Psoas muscle (tissue), 8 donors: Measurements from ENCODE around the gene VDR. TPM values are rescaled to one million over a fixed set of nuclear protein-coding genes. Genes with fewer than 3 reads are reported as not detected.
"Not testable (repeated sequence)": the region's sequence is repeated elsewhere in the genome, so short reads cannot be mapped to it uniquely, and the experiment has no call there.

Experiments
- ATAC-seq, 4 donors: fragments of 200-7000 bp; cut with Tn5 transposase; one replicate each; pipeline ENCODE4 v1.9.1; 2020; ENCODE audit warnings: moderate library complexity in 3 of 4, mild to moderate bottlenecking in 2 of 4
- DNase-seq, 2 donors: peaks; one replicate each; pipeline ENCODE4 v3.0.0-alpha.2; 2020
- H3K27ac ChIP-seq: fragments of 200-600 bp; one replicate; pipeline ENCODE4 v1.8.0; 2022
- H3K27me3 ChIP-seq, 3 donors: fragments of 200-600 bp in 1 of 3; one replicate each; pipeline versions ENCODE4 v1.6.1 to v1.8.0; 2013 to 2022; ENCODE audit warnings: low read length in 2 of 3, mild to moderate bottlenecking in 2 of 3, moderate library complexity in 1 of 3; ENCODE audit not compliant: insufficient read depth in 3 of 3
- H3K36me3 ChIP-seq, 2 donors: fragments of 200-600 bp in 1 of 2; one replicate each; pipeline versions ENCODE4 v1.6.1 to v1.8.0; 2013 to 2022; ENCODE audit warnings: low read depth in 1 of 2, mild to moderate bottlenecking in 1 of 2, moderate library complexity in 1 of 2; ENCODE audit not compliant: insufficient read depth in 1 of 2
- H3K4me1 ChIP-seq: fragments of 200-600 bp; one replicate; pipeline ENCODE4 v1.8.0; 2022
- H3K4me3 ChIP-seq: fragments of 200-600 bp; one replicate; pipeline ENCODE4 v1.8.0; 2022; ENCODE audit warnings: mild to moderate bottlenecking
- H3K9me3 ChIP-seq: fragments of 200-600 bp; one replicate; pipeline ENCODE4 v1.8.0; 2022
- WGBS, 3 donors: extraction: QIAGEN DNeasy Blood & Tissue Kit; methylation state at CpG; one replicate each; pipeline versions ENCODE4 v1.1.6 to v1.1.7; 2013; 5-methylcytosine and 5-hydroxymethylcytosine counted together
- intact Hi-C, 2 donors: fragments of 100-400 bp; cut with DNase I; formaldehyde crosslinking; loops; one replicate each; pipeline versions ENCODE4 v1.11.0 to v1.14.2; 2022
- polyA plus RNA-seq, 3 donors: library from polyadenylated mRNA; stranded (reverse); fragments of 200-250 nt; gene quantifications; one replicate each; pipeline ENCODE4 v1.2.3, GENCODE V29; 2013
- total RNA-seq, 4 donors: library from RNA; stranded (reverse); fragmentation: NEBNext Ultra II Directional in 2 of 4; extraction: Animal tissue kit (Norgen Biotek cat#: 25700) in 2 of 4; gene quantifications; one replicate each; pipeline versions ENCODE4 v1.2.1 to v1.2.4, GENCODE V29; 2021 to 2023
- TF ChIP-seq, protein P1 (sequence below): fragments of 200-600 bp; IDR thresholded peaks from one replicate; pipeline ENCODE4 v1.8.0; 2022; ENCODE audit warnings: antibody characterized with exemption
- donor health status: healthy with polysubstance abuse.
- donor health status: DM: no; HTN: no; CAD: no; lungs with moderate emphysema.
- donor health status: Bipolar disorder and iron deficiency.
- donor health status: healthy.
- donor health status: DM: yes; HTN: yes; CAD: no.
- donor health status: DM: no; HTN: no; CAD: no.
- donor health status: DM: no; HTN: no; CAD: no.
- donor health status: DM: yes; HTN: yes; CAD: no.

Gene VDR
- total and polyA plus RNA-seq, 7 donors, result 0.62 to 6.1 (median 3.0) TPM

DNA sequence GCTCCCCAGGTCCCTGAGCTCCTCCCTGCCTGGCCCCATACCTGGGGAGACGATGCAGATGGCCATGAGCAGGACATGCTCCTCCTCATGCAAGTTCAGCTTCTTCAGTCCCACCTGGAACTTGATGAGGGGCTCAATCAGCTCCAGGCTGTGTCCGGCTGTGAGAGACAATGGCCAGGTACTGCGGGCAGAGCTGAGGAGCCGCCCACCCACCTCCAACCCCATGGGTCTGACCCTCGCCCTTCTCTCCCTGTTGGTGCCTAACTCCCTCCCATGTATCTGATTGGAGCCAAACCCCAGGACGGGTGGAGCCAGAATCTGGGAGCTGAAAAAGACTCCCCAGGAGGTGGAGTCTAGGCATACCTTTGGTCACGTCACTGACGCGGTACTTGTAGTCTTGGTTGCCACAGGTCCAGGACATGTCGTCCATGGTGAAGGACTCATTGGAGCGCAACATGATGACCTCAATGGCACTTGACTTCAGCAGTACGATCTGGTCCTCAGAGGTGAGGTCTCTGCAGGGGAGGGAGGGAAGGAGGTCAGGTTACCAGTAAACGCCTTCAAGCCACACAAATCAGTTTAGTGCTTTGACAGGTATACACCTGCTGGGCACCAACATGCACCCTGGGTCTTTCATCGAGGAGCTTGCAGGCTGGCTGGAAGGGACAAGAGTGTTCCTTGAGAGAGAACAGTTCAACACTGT is 58.3 kb downstream of the VDR start:
- peaks cover 6% of the 10 kb centered on the region for H3K4me1 ChIP-seq

DNA sequence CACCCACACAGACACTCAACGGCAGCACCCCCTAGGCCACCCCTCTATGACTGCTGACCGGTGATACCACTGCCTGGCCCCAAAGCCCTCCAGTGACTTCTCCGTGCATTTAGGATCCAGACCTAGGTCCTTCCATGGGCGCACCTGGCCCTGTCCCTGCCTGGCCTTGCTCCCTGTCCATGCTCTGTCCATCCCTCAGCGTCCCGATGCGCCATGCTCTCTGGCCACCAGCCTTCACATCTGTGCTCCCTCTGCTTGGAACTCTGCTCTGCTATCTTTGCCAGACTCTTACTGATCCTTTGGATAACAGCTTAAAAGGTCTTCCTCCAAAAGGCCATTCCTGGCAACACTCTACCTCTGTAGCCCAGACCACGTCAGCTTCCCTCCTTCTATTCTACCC is 59.7 kb downstream of the VDR start:
- Histone ChIP-seq H3K27me3 (no peaks in the 10 kb centered on the region), H3K27ac (no peak overlapping the region), H3K9me3 (no peaks in the 10 kb centered on the region), H3K36me3 (no peaks in the 10 kb centered on the region), H3K4me1 (peaks cover 6% of the 10 kb centered on the region), H3K4me3 (no peak overlapping the region)
- TF ChIP-seq, protein P1, sequence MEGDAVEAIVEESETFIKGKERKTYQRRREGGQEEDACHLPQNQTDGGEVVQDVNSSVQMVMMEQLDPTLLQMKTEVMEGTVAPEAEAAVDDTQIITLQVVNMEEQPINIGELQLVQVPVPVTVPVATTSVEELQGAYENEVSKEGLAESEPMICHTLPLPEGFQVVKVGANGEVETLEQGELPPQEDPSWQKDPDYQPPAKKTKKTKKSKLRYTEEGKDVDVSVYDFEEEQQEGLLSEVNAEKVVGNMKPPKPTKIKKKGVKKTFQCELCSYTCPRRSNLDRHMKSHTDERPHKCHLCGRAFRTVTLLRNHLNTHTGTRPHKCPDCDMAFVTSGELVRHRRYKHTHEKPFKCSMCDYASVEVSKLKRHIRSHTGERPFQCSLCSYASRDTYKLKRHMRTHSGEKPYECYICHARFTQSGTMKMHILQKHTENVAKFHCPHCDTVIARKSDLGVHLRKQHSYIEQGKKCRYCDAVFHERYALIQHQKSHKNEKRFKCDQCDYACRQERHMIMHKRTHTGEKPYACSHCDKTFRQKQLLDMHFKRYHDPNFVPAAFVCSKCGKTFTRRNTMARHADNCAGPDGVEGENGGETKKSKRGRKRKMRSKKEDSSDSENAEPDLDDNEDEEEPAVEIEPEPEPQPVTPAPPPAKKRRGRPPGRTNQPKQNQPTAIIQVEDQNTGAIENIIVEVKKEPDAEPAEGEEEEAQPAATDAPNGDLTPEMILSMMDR, result no peak
- WGBS, 3 donors, result 51 to 79% (median 52%) methylated on average over 8 of the region's 8 CpGs
- ATAC-seq, result peak; percentile 21 to 62 (median 26)
- intact Hi-C loops, result no loop called here
- DNase-seq, result no peak

More for the DNA sequence above, 58.3 kb downstream of the VDR start:
- DNase-seq (no peak), ATAC-seq (no peak)
- TF ChIP-seq, protein P1, result no peak
- H3K27me3 ChIP-seq, result no peaks in the 10 kb centered on the region
- no peaks in the 10 kb centered on the region for H3K36me3 ChIP-seq
- no peaks in the 10 kb centered on the region for H3K9me3 ChIP-seq
- no peak overlapping the region for H3K4me3 ChIP-seq
- intact Hi-C loops, result no loop called here
- 92 to 94% (median 93%) methylated on average over 14 of the region's 14 CpGs for WGBS, 3 donors
- H3K27ac ChIP-seq, result no peak overlapping the region

DNA sequence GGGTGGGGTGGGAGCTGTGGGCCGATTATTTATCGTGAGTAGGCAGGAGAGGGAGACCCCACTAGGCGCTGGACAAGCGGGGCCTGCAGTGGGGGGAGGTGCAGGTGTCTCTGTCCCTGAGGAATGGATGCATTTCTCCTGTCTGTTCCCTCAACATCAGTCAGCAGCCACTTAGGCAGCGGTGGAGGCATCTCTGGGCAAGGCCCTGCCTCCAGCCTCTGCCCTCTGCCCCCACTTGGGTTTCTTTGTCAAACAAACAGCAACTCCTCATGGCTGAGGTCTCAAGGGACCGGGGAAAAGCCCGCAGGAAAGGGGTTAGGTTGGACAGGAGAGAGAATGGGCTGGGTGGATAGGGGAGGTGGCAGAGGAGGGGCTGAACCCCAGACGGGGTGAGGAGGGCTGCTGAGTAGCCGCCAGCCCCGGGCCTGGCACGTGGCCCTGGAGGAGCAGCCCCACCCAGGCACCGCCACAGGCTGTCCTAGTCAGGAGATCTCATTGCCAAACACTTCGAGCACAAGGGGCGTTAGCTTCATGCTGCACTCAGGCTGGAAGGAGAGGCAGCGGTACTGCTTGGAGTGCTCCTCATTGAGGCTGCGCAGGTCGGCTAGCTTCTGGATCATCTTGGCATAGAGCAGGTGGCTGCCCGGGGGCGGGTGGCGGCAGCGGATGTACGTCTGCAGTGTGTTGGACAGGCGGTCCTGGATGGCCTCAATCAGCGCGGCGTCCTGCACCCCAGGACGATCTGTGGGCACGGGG is 60.4 kb downstream of the VDR start:
- 44 to 67% (median 46%) methylated on average over 26 to 28 of the region's 28 CpGs for WGBS, 3 donors
- H3K27me3 ChIP-seq, result no peaks in the 10 kb centered on the region
- intact Hi-C loops, result no loop called here
- H3K4me3 ChIP-seq, result no peak overlapping the region
- H3K4me1 ChIP-seq, result peaks cover 1% of the 10 kb centered on the region
- no peaks in the 10 kb centered on the region for H3K9me3 ChIP-seq
- TF ChIP-seq, protein P1, result no peak
- no peak overlapping the region for H3K27ac ChIP-seq
- DNase-seq (peak; percentile 52 to 82), ATAC-seq (peak; percentile 43 to 74 (median 56))
- H3K36me3 ChIP-seq, result no peaks in the 10 kb centered on the region

- Histone ChIP-seq H3K9me3 (no peaks in the 10 kb centered on the region), H3K4me1 (peaks cover 10% of the 10 kb centered on the region), H3K36me3 (no peaks in the 10 kb centered on the region), H3K27me3 (no peaks in the 10 kb centered on the region), H3K4me3 (no peak overlapping the region), H3K27ac (no peak overlapping the region)
- TF ChIP-seq, protein P1, result no peak
- no peak for DNase-seq
- no peak for ATAC-seq
- intact Hi-C loops, result no loop called here
- 88 to 92% (median 88%) methylated on average over 25 of the region's 25 CpGs for WGBS, 3 donors
These were observed 61.4 kb downstream of the VDR start for GRCh38 chr12:47843226-47843980.

DNA sequence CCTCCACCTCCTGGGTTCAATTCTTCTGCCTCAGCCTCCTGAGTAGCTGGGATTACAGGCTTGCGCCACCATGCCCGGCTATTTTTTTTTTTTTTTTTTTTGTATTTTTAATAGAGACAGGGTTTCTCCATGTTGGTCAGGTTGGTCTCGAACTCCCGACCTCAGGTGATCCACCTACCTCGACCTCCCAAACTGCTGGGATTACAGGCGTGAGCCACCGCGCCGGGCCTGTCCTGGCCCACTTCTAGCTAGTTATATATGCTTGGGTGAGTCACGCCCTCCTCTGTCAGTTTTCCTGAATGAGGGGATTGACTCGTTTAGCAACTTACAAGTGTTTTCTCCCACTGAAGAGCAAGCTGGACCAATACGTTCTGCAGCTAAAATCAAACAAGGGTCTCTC is 62.3 kb downstream of the VDR start:
- H3K9me3 ChIP-seq, H3K27ac ChIP-seq, H3K36me3 ChIP-seq, H3K27me3 ChIP-seq, DNase-seq, ATAC-seq, intact Hi-C loops, H3K4me3 ChIP-seq: not testable (repeated sequence)
- peaks cover 16% of the 10 kb centered on the region for H3K4me1 ChIP-seq
- 83 to 88% (median 85%) methylated on average over 10 to 12 of the region's 12 CpGs for WGBS, 3 donors
